HG03159 (cell line): Measurements from ENCODE around the gene CCM2.
A peak's percentile ranks its signal among the peaks of the same experiment; 100 is the strongest.
"Not testable (repeated sequence)": the region's sequence is repeated elsewhere in the genome, so short reads cannot be mapped to it uniquely, and the experiment has no call there.

Experiments
- ATAC-seq: cut with Tn5 transposase; IDR thresholded peaks from one replicate; pipeline ENCODE4 v1.9.1; 2021; ENCODE audit warnings: mild to moderate bottlenecking, moderate library complexity; ENCODE audit not compliant: unreplicated experiment

Gene CCM2

DNA sequence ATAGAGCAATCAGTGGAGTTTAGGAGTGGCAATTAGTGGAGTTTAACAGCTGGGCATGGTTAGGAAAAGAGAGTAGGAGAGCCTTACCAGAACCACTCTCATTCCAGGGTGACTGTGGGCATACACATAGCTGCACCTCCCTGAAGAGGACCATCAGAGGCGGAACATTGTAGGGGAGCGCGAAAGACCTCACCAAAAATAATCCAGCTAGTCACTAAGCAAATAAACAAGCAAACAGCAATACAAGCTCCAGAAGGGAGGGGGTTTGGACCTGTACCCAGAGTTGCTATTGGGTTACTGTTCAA, 92.9 kb downstream of the CCM2 start:
- ATAC-seq: no peak

DNA sequence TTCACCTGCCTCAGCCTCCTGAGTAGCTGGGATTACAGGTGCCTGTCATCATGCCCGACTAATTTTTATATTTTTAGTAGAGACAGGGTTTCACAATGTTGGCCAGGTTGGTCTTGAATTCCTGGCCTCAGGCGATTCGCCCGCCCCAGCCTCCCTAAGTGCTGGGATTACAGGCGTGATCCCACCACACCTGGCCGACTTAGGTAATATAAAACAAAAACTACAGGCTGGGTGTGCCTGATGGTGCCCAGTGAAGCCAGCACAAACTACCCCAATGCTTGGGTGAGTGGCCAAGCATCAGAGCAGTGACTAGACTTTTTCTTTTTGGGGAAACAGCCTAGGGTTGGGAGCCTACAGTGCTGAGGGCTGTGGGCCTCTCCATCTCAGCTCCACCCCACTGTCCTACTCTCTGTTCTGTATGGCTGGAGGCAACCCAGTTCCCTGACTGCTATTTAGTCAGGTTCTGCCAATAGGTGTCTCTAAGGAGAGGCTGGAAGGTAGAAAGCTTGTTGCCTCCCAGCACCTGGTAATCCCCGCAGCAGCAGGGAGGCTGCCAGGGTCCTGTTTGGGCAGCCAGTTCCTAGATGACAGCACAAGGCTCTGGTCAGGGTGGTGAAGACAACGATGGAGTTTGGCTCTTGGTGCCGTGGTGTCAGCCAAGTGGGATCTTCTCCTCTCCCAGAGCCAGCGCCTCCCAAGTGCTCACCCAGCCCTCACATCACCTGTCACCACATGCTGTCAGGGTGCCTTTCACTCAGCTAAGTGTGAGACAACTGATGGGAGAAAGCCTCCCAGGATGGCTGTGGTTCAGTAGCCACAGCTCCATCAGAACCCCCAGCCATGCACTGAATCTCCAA, 99.2 kb downstream of the CCM2 start:
- no peak for ATAC-seq

DNA sequence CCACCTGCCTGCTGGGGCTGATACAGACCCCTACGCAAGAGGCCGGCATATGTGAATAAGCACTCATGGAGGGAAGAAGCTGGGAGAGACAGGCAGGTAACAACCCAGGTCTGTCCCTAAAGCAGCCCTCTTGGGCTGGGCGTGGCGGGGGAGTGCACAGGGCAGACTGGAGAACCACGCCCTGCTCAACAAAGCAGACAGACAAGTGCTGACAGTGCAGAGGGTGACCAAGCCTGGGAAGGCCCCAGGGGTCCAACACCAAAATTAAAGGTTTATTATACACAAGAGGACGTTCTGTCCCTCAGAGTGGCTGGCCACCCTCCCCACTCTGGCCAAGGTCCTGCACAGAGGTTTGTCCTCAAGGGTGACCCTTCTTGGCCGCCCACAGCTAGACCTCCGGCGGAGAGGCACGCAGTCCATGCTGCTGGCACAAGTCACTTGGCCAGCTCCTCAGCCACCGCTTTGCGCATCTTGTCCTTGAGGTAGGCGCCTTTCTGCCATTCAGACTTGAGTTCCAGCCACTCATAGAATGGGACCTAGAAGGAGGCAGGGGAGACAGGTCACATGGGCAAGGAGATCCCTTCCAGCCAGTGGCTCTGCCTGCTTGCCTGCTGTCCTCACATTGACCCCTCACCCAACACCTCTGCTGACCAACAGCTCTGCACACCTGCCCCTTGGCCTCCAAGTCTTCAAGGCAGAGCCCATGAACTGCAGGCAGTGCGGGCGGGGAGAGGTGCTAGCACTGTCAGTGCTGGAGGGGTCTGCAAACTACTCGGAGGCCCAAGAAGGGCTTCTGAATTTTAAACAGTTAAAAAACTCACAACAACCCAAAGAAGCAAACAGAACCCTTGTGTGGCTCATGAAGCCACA, 100.1 kb downstream of the CCM2 start:
- ATAC-seq: no peak

DNA sequence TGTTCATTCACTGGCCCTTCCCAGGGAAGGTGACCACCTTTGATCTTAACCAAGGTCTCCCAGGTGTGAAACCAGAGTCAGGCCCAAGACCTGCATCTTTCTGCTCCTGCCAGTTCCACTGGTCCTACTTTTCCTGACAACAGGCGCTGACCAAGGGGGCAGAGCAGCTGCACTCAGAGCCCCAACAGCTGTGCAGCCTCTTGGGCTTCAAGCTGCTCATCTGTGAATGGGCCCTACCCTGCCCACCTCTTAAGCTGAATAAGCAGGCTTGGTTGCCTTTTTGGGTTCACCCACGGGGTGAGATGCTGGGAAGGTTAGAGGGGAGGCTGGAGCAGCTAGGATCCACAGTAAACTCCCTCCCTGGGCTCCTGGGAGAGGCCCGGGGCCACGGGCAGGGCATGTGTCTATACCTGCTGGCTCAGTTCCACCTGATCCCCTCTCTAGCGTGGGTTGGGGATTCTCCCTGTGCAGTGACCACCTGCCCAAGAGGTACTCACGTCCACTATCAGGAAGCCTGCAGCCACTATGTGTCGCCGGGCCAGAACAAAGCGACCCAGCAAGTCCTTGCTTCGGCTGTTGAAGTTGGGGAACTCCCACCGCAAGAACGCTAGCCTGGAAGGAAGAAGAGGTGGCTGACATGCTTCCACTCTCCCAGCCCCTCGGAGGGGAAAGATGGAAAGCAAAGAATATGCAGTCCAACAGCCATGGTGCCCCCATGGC, 100.9 kb downstream of the CCM2 start:
- ATAC-seq: no peak

DNA sequence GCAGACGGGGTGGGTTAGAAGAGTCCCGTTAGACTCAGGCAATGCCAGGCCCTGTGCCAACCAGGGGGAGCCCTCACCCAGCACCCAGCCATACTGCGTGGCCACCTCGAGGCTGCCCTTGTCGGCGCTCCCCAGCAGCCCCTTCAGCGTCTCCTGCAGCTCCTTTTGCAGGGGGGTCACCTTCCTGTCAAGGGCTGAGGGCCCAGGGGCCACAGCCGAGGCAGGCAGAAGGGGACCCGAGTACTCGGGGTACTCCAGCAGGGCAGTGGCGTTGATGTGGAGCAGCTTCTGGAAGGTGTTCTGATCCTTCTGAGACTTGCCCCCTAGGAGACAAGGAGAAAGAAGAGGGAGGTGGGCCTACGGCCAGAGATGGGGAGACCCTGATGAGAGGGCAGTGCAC, 101.7 kb downstream of the CCM2 start:
- ATAC-seq: no peak

DNA sequence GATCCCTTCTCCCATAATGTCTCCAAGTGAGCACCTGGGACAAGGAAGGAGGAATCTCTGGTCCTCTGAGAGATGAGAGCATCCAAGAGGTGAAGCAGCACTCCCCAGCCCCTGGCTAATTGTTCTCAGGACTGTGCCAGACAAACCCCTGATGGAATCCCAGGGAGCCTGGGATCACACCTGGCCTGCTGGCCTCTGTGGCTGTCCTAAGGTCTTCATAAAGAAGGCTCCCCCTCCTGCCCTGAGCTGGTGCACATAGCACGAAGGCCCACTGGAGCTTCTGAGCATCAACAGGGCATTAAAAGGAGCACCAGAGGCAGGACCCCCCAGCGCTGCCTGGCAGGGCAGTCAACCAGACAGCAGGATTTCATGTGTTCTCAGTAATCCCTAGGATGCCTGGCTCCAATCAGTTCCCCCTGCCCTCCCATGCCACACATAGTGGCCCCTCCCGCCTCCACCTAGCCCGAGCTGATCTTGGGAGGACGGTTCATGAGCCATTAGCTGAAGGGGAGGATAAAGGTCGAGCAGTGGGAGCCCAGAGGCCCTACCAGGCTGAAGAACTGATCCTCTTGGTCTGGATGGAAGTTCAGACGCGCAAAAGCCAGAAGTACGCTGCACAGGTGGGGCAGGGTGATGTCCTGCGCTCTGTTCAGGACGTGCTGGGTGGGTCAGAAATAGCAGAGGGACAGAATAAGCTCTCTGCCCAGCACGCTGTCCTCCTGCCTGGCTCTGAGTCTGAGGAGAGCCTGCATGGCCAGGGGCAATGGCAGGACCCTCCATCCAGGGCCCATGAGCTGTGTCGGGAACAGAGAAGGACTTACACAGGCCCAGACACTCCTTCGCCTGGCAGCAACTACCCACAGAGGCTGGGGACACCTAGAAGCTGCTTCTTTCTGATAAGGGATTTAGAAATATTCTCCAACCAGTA, 103.0 kb downstream of the CCM2 start:
- ATAC-seq: no peak

DNA sequence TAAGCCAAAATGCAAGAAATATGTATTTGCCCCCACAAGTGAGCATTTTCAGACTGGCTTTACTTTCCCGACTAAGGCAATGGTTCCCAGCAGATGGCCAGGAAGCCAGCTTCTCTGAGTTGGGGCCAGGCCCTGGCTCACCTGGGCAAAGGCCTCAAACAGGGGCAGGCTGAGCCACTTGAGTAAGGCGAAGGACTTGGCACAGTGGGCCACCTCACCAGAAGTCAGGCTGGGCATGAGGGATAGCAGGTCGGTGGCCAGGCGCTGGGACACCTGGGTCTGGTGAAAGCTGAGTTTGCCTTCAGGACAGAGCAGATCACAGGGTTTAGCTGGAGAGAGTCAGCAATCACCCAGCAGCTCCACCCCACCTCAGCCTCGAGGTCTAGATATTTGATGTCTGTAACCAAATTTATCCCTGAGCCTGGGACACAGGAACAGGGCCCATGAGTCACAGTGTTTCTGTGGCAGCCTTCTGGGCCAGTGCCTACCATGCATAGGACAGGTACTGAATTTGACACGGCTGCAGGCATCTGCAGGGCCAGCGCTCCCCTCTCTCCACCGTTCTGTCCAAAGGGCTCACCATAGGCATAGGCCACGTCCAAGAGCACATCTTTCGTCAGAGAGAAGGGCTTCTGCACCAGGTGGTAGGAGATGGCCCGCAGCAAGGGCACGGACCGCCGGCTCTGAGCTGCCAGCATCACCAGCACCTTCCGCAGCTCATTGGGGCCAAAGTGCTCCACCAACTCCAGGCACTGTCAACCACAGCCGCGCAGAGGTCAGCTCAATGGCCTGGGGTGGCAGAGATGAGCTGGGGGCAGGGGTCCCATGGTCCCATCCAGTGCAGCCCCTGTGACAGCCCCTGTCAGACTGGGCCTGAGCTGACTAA, 104.2 kb downstream of the CCM2 start:
- no peak for ATAC-seq

DNA sequence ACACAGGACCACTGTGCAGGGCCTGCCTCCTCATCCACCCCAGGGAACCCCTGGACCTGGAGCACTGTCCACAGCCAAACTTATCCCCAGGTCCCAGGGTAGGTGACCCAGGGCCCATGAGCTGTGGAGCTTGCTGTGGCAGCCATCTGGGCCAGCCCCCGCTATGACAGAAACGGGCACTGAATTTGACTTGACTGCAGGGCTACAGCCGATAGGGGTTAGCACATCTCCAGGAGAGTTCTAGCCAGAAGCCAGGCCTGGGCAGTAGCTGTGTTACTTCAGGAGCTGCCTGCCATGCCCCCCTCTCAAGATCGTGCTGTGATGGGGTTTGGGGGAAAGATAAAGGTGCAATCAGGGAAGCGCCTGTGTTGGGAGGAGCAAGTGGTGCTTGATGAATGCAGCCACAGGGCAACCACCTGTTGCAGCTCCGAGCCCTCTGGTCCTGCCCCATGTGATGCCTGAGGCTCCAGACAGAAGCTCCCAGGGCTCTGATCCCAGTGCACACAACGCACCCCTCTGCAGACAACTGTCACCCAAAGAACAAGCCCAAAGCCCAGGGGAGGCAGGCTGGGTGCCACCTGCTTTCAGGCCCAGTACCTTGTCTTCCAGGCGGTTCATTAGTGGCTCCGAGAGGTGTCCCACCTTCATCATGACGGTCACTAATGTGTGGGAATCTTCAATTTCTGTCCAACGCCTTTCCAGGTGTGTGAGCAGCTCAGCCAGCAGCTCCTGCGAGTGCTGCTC, 105.0 kb downstream of the CCM2 start:
- ATAC-seq: no peak

DNA sequence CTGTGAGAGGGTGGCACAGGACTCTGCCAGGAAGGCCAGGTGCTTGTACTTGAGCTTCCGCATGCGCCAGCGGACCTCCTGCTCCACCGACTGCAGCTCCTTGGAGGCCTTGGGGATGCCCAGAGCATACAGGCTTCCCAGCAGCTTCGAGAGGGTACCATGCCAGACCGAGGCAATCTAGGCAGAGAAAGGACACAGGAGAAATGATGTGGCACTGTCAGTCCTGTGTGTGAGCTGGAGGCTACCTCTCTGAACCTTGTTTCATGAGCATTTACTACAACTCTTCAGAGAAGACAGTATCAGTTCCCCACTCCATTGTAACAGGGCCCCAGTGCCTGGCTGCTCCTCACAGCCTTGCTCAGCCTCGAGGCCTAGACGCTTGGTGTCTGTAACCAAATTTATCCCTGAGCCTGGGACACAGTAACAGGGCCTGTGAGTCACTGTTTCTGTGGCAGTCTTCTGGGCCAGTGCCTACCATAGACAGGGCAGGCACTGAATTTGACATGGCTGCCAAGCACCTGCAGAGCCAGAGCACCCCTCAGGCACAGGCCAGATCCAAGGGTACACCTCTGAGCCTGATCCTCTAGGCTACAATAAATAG, 105.7 kb downstream of the CCM2 start:
- no peak for ATAC-seq

DNA sequence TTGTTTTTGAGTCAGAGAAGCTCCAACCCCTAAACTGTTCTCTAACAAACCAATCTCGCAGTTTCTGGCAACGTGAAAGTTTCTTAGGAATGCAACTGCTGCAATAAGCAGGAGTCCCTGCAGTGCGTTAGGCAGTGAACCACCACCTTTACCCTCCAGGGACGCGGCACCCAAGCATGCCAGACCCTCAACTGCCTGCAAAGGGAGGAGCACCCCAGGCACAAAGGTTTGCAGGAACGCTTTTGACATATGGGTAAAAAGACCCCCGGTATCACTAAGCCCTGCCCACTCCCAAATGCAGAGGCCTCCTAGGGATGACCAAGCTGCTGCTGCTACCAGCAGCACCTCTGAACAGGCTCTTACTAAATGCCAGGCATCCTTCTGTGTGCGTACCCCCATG, 106.8 kb downstream of the CCM2 start:
- no peak for ATAC-seq

DNA sequence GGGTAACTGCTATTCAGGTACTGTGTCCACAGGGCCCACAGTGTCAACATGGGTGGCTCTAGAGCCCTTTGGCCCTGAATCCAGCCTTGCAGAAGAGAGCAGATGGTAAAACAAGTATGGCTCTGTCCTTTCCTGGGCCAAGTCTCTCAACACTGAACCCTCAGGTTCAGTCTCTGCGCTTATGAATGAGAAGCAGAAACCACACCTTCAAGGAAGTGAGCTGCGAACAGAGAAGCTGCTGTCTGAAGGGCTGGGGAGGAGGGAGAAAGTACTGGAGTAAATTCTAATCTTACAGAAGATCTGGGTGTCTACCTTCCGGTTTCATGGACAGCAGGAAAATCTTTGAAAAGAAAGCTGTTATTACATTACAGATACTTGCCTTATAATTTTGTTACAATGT, 107.4 kb downstream of the CCM2 start:
- ATAC-seq: no peak

DNA sequence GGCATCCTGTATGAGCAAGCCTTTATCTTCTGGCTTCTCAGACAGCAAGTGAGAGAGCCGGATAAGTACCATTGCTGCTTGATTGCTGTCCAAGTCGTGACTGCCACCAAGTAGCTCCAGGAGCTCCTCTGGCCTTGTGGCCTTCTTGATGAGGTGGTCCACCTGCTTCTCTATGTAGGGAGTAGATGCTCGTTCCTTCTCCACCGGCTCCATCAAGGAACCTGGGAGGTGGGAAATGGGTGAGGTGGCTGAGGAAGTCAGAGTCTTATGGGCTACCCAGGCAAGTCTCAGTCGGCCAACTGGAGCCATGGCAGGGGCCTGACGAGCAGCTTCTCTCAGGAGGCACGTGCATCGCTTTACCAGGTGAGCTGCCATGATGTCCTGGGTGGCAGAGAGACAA, 108.9 kb downstream of the CCM2 start:
- ATAC-seq: no peak

DNA sequence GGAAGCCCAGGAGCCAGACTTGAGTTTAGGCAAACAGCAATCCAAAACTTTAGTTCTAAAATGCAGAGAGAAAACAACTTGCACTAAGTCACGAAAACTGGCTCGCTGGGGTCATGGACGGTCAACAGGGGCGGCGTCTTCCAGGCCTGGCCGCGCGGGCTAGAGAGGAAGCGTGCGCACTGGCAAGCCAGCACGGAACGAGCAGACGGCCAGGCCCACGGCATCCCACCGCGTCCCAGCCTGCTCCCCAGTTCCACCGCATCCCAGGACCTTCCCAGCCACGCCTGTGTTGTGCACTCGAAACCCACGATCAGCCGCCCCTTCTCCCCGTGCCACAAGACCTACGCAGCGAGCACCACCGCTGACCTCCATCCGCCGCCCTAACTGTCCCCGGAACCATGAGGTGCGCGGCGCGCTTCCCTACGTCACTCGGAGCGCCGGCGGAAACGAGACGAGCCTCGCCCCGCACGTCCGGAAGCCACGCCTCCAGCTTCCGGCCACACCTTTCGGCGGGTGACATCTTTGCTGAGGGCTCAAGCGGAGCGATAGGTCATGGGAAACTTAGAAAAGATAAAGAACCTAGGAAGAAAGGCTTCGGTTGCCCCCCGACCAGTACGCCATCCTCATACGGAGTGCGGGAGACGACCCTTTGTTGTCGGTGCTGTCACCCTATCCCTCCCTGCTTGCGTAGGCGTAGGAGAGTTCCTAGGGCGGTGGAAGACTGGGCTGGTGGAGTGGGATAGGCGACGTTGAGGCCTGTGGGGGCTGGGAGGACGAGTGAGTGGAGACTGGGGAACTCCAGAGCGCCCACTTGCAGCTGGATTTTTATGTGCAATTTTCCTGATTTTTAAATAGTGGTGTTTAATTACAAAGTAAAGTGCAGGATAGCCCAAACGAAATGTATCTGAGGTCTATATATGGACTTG, 111.6 kb downstream of the CCM2 start, which contains the start of gene TBRG4:
TSS of gene TBRG4 (minus strand) at position 400 of the 926 bp plus-strand sequence. CDS start 2,460 bp downstream, outside the sequence.
- ATAC-seq: peak; percentile 96

DNA sequence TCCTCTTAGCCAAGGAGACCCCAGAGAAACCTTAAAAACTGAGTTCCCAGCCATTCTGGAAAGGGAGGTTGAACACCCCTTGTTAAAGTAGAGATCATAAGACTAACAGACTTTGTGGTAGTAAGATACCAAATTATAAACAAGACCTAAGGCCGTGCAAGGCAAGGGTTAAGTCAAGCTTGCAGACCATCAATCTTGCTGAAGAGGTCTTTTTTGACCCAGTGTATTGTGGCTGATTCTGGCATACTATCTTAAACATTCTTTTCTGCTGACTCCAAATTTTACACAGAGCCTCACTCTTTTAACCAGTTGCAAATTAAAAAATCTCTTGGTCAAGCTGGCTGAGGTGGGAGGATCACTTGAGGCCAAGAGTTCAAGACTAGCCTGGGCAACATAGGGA, 112.6 kb downstream of the CCM2 start:
- ATAC-seq: no peak

DNA sequence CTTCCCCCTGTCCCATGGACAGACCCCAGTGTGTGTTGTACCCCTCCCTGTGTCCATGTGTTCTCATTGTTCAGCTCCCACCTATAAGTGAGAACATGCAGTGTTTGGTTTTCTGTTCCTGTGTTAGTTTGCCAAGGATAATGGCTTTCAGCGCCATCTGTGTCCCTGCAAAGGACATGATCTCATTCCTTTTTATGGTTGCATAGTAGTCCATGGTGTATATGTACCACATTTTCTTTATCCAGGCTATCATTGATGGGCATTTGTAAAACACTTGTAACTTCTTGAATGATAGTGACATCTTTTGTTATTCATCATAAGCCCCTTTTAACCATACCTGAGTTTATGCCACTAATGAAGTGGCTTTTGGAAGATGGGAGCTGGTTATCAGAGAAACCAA, 114.3 kb downstream of the CCM2 start:
- ATAC-seq: not testable (repeated sequence)

DNA sequence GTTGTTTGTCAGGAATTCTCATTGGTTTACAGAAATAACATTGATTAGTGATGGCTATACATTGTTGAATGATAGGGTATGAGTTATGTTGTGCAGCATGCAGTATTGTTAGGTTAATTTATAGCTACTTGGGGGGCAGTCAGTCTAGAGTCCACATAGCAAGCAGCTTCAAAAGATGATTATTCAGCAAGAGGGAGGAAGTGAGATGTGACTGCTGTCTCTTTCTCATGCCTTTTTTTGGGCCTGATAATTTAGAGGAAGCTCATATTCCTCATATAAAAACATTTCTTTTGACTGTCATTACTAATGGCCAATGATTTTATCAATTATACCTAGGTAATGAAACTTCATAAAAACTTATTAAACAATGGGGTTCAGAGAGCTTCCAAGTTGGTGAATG, 114.9 kb downstream of the CCM2 start:
- ATAC-seq: no peak

DNA sequence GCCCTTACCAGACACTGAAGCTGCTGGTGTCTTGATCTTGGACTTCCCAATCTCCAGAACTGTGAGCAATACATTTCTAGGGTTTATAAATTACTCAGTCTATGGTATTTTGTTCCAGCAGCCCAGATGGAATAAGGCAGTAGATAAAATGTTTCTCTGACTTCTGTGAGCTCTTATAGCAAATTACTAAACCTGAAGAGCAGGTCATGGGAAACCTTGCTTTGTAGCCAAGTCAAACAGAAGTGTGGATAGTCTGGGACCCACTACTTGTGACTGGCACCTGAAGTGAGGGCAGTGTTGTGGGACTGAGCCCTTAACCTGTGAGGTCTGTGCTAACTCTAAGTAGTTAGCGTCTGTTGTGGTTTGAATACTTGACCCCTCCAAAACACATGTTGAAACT, 116.0 kb downstream of the CCM2 start:
- ATAC-seq: no peak
